Colonic mucosa (tissue), 4 donors: ENCODE measurements around the gene FLNC. TPM values are rescaled to one million over a fixed set of nuclear protein-coding genes. Genes with fewer than 3 reads are reported as not detected.

Experiments used
- DNase-seq: peaks from one replicate; pipeline ENCODE4 v3.0.0-alpha.2; 2020
- H3K27ac ChIP-seq: fragments of 200-600 bp; one replicate; pipeline ENCODE4 v1.8.0; 2021
- H3K27me3 ChIP-seq: fragments of 200-600 bp; one replicate; pipeline ENCODE4 v1.8.0; 2021
- H3K36me3 ChIP-seq: fragments of 200-600 bp; one replicate; pipeline ENCODE4 v1.8.0; 2021
- H3K4me1 ChIP-seq: fragments of 200-600 bp; one replicate; pipeline ENCODE4 v1.8.0; 2021; ENCODE audit warnings: mild to moderate bottlenecking
- H3K4me3 ChIP-seq: fragments of 200-600 bp; one replicate; pipeline ENCODE4 v1.8.0; 2021
- H3K9ac ChIP-seq, 2 donors: one replicate each; pipeline ENCODE4 v1.7.0; 2013; ENCODE audit warnings: control low read depth in 2 of 2, low read depth in 2 of 2, low read length in 2 of 2
- H3K9me3 ChIP-seq: fragments of 200-600 bp; one replicate; pipeline ENCODE4 v1.8.0; 2021
- CTCF ChIP-seq: fragments of 200-600 bp; IDR thresholded peaks from one replicate; pipeline ENCODE4 v1.8.0; 2022; ENCODE audit warnings: antibody characterized with exemption, mild to moderate bottlenecking
- intact Hi-C: fragments of 100-400 bp; cut with DNase I; formaldehyde crosslinking; loops from one replicate; pipeline ENCODE4 v1.14.1; 2022
- total RNA-seq, 2 donors: library from RNA; stranded (reverse); fragmentation: NEBNext Ultra II Directional in 1 of 2; extraction: Animal tissue kit (Norgen Biotek cat#: 25700) in 1 of 2; gene quantifications; one replicate each; pipeline ENCODE4 v1.2.1, GENCODE V29; 2021
- donor health status: healthy.
- donor health status: DM: no; HTN: no; CAD: no.
- donor health status: DM: no; HTN: no; CAD: no.

FLNC gene
- total RNA-seq, 2 donors from 2014 or later = 4.5 to 88.6 TPM

GRCh38 chr7:128804484-128804883, 25.7 kb upstream of the FLNC start:
- Histone ChIP-seq H3K36me3 (no peaks in the 10 kb centered on the region), H3K27me3 (no peaks in the 10 kb centered on the region), H3K27ac (no peak overlapping the region), H3K4me3 (no peak overlapping the region), H3K9me3 (no peaks in the 10 kb centered on the region), H3K4me1 (no peaks in the 10 kb centered on the region), H3K9ac (no peak overlapping the region)
- intact Hi-C loops = no loop called here
- no peak for DNase-seq
- no peak for TF ChIP-seq CTCF

- TF ChIP-seq CTCF = no peak
- Histone ChIP-seq H3K27ac (no peak overlapping the region), H3K36me3 (no peaks in the 10 kb centered on the region), H3K4me1 (no peaks in the 10 kb centered on the region), H3K27me3 (no peaks in the 10 kb centered on the region), H3K9me3 (no peaks in the 10 kb centered on the region), H3K9ac (no peak overlapping the region), H3K4me3 (no peak overlapping the region)
- DNase-seq = no peak
- intact Hi-C loops = no loop called here
Observed at GRCh38 chr7:128805225-128805624, 25.0 kb upstream of the FLNC start.

GRCh38 chr7:128807191-128807590, 23.0 kb upstream of the FLNC start:
- Histone ChIP-seq H3K4me1 (no peaks in the 10 kb centered on the region), H3K36me3 (no peaks in the 10 kb centered on the region), H3K4me3 (no peak overlapping the region), H3K9me3 (no peaks in the 10 kb centered on the region), H3K27me3 (no peaks in the 10 kb centered on the region), H3K27ac (no peak overlapping the region), H3K9ac (no peak overlapping the region)
- DNase-seq = no peak
- intact Hi-C loops = no loop called here
- TF ChIP-seq CTCF = no peak

- H3K9me3 ChIP-seq = no peaks in the 10 kb centered on the region
- no peaks in the 10 kb centered on the region for H3K4me1 ChIP-seq
- intact Hi-C loops = no loop called here
- H3K4me3 ChIP-seq = no peak overlapping the region
- H3K36me3 ChIP-seq = no peaks in the 10 kb centered on the region
- no peak overlapping the region for H3K27ac ChIP-seq
- no peak for DNase-seq
- no peak overlapping the region for H3K9ac ChIP-seq
- no peaks in the 10 kb centered on the region for H3K27me3 ChIP-seq
- no peak for TF ChIP-seq CTCF
Observed at GRCh38 chr7:128809363-128809762, 20.8 kb upstream of the FLNC start.

GRCh38 chr7:128810473-128810872, 19.7 kb upstream of the FLNC start:
- no peak for TF ChIP-seq CTCF
- DNase-seq = no peak
- Histone ChIP-seq H3K9me3 (no peaks in the 10 kb centered on the region), H3K27me3 (no peaks in the 10 kb centered on the region), H3K4me3 (no peak overlapping the region), H3K27ac (no peak overlapping the region), H3K9ac (no peak overlapping the region), H3K36me3 (no peaks in the 10 kb centered on the region), H3K4me1 (no peaks in the 10 kb centered on the region)
- intact Hi-C loops = no loop called here

- intact Hi-C loops = no loop called here
Observed at GRCh38 chr7:128810997-128811396, 19.2 kb upstream of the FLNC start.

More at GRCh38 chr7:128810997-128811396, 19.2 kb upstream of the FLNC start:
- no peak for DNase-seq
- Histone ChIP-seq H3K4me1 (no peaks in the 10 kb centered on the region), H3K9ac (no peak overlapping the region), H3K9me3 (no peaks in the 10 kb centered on the region), H3K27ac (no peak overlapping the region), H3K36me3 (no peaks in the 10 kb centered on the region), H3K4me3 (no peak overlapping the region), H3K27me3 (no peaks in the 10 kb centered on the region)
- no peak for TF ChIP-seq CTCF
